ENCODE measurements around the gene ABCA1.
"Not testable (repeated sequence)": the region's sequence is repeated elsewhere in the genome, so short reads cannot be mapped to it uniquely, and the experiment has no call there.

ABCA1 gene, protein sequence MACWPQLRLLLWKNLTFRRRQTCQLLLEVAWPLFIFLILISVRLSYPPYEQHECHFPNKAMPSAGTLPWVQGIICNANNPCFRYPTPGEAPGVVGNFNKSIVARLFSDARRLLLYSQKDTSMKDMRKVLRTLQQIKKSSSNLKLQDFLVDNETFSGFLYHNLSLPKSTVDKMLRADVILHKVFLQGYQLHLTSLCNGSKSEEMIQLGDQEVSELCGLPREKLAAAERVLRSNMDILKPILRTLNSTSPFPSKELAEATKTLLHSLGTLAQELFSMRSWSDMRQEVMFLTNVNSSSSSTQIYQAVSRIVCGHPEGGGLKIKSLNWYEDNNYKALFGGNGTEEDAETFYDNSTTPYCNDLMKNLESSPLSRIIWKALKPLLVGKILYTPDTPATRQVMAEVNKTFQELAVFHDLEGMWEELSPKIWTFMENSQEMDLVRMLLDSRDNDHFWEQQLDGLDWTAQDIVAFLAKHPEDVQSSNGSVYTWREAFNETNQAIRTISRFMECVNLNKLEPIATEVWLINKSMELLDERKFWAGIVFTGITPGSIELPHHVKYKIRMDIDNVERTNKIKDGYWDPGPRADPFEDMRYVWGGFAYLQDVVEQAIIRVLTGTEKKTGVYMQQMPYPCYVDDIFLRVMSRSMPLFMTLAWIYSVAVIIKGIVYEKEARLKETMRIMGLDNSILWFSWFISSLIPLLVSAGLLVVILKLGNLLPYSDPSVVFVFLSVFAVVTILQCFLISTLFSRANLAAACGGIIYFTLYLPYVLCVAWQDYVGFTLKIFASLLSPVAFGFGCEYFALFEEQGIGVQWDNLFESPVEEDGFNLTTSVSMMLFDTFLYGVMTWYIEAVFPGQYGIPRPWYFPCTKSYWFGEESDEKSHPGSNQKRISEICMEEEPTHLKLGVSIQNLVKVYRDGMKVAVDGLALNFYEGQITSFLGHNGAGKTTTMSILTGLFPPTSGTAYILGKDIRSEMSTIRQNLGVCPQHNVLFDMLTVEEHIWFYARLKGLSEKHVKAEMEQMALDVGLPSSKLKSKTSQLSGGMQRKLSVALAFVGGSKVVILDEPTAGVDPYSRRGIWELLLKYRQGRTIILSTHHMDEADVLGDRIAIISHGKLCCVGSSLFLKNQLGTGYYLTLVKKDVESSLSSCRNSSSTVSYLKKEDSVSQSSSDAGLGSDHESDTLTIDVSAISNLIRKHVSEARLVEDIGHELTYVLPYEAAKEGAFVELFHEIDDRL (N-terminal part only)

GRCh38 chr9:104927912-104928740 lies at the start of gene ABCA1:
Gene ABCA1 (minus strand): TSS chr9:104928155. CDS start chr9:104903679, 24,476 bp downstream.
- DNase-seq: peak; percentile 30

DNA sequence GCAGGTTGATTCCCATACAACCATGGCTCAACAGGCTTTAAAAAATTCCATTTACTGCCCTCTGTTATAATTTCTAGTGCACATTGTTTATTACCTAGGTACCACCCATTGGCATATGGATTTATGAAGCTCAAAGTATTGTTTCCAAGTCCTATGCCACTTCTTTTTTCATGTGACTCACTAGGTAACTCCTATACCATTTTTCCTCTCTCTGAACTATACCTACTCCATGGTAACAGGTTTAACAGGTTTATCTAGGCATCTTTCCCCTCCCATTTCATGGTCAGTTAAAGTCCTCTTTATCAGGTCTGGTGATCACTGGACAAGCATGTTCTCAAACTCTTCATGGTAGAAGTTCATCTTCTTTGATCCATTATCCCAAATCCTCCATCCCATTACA lies 49.6 kb upstream of the ABCA1 start:
- no peak for DNase-seq

GRCh38 chr9:104977168-104977567 lies 49.2 kb upstream of the ABCA1 start:
- DNase-seq: no peak

- not testable (repeated sequence) for DNase-seq
Measured at GRCh38 chr9:104975966-104976595, 48.1 kb upstream of the ABCA1 start.

GRCh38 chr9:104974053-104974962 lies 46.4 kb upstream of the ABCA1 start:
- DNase-seq: no peak

DNA sequence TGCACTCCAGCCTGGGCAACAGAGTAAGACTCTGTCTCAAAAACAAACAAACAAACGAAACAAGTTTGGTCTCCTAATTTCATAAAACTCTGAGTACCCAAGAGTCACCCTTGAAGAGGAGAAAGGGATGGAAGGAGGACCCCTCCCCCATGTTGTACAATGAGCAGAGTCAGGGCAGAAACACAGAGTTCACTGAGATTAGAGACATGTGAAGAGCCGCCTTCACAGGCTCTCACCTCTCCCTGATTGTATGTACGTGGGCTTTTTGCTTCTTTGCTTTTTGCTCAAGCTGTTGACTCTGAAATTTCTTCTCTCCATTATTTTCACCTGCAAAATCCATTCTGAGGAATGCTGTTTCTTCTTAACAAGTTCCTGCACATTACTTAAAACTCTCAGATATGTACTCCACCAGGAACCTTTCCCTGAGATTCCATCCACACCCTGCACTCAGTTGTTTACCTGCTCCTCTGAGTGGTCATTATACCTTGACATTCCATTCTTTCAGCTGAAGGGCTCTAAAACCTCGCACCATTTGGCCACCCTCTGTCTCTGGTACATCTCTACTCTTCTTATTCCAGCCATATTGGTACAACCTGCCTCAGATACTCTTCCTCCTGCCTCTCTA lies 44.4 kb upstream of the ABCA1 start:
- DNase-seq: no peak

DNA sequence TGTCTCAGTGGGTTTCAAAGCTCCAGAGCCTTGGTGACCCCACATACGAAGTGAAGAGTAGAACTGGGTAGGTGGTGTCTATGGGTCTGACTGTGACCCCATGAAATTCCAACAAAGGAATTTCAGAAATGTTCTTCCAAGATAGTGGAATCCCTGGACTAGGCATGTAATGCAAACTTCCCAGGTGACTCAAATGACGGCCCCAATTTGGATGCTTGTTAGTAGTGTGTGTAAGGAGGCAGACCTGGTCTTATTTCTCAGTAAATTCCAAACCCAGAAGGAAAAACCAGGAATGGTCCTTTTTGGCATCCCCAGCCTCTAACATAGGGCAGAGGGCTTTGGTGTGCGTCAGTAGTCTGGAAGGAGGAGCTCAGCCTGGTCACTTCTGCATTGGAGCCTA lies 43.6 kb upstream of the ABCA1 start:
- no peak for DNase-seq

- DNase-seq: no peak
Measured at GRCh38 chr9:104970271-104970987, 42.5 kb upstream of the ABCA1 start.

DNA sequence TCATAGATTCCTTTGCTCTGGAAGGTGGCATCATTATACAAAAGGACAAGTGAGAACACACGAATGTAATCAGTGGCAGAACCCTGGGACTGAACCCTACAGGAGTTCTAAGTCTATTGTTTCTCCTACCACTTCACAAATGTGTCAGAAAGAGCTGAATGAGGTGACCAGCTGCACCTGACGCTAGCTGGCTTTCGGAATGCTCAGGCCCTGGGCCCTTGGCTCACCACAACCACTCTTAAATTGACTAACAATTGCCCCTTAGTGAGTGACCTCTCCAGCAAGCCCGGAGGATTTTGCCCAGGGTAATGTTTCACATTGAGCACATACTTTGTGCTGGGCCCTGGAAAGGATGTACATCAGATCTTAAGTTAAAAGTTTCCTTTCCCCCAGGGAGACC lies 41.2 kb upstream of the ABCA1 start:
- no peak for DNase-seq

DNA sequence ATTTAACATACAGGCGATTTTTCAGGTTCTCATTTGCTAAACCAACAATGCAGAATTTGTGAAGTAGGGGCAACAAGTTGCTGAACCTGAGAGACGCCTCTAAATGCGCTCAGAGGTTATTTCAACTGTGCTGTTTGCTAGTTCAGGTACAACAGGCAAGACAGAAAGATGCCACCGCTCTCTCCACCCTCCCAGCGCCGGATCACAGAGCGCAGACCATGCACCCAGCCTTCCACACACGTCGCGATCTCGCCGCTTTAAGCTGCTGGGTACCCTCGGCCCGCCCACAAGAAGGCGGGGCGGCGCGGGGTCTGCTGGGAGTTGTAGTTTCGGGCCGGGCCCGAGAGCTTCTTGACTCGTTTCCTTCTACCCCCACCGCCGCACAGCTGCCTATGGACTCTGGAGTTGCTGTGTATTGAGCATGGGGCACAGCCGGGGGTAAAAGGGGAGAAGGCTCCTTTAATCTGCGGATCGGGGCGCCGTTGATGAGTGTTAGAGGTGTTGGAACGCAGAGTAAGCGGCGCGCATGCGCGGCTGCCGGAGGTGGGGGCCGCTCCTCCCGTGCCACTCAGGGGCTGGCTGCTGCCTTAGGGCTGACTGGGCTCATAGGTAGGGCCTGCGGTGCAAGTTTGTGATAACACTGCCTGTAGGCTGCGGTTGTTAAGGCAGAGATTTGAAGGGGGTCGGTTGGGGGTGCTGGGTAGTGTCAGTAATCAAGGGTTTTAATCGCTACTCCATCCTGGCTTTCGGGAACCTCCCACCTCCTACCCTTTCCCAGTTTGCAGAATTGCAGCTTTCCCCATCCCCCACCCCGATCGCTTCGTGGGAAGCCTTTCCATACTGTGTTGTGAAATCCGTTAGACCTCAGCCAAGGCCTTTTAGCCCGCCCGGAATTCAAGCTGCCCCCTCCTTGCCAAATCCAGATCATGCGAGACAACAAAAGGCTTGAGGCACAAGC lies 40.3 kb upstream of the ABCA1 start:
- DNase-seq: peak; percentile 77

DNA sequence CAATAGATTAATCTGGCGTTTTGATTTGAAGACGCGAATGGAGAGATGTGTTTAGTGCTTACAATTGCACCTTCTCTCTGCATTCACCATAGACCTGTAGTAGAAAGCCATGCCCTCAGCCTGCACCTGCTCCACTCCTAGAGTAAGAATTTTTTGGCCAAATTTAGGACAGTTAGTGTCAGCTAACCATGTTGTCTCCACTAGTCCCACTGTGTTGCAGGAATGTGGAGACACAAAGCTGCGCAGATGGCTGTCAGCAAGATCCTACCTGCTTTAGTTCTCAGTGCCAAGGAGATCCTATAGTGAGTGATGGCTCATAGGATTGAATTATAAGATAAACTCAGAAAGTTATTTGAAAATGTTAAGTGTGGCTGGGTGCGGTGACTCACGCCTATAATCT lies 35.1 kb upstream of the ABCA1 start:
- DNase-seq: no peak

GRCh38 chr9:104961701-104962359 lies 33.9 kb upstream of the ABCA1 start:
- no peak for DNase-seq

- peak; percentile 15 for DNase-seq
Measured at GRCh38 chr9:104961238-104961637, 33.3 kb upstream of the ABCA1 start.

- DNase-seq: no peak
Measured at GRCh38 chr9:104960662-104961061, 32.7 kb upstream of the ABCA1 start.

- no peak for DNase-seq
Measured at GRCh38 chr9:104958751-104959150, 30.8 kb upstream of the ABCA1 start.

DNA sequence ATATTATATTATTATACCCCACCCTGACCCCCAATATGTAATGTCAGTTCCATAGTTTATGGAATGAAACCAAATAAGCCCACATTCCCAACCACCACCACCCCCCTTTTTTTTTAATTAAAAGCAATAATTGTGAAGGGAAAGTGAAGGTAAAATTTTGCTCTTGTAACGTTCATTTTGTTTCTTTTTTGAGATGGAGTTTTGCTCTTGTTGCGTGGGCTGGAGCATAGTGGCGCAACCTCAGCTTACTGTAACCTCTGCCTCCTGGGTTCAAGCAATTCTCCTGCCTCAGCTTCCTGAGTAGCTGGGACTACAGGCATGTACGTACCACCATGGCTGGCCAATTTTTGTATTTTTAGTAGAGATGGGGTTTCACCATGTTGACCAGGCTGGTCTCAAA lies 30.1 kb upstream of the ABCA1 start:
- DNase-seq: not testable (repeated sequence)

GRCh38 chr9:104951487-104951886 lies 23.5 kb upstream of the ABCA1 start:
- DNase-seq: no peak

DNA sequence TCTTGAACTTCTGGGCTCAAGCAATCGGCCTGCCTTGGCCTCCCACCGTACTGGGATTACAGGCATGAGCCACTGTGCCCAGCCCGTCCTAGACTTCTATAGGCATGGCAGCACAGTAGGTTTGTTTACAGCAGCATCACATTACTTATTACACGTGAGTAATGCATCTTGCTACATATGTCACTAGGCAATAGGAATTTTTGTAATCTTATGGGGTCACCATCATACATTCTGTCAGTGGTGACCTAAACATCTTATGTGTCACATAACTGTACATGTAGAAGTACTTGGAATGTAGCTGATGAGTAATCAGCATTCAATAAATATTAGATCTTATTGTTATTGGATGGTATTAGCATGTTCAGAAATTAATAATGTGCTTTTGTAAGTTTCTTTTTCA lies 22.9 kb upstream of the ABCA1 start:
- no peak for DNase-seq

Data from NCI-H1105 (cell line).